HEK293 (cell line): ENCODE data around the gene TAOK3.
A peak's percentile ranks its signal among the peaks of the same experiment; 100 is the strongest.

Source experiments
- CTCF ChIP-seq: fragments of 450-650 bp; formaldehyde crosslinking; IDR thresholded peaks from 2 replicates; pipeline ENCODE4 v1.5.1; 2016; ENCODE audit warnings: missing biosample characterization, missing genetic modification characterization
- EGR2 ChIP-seq: fragments of 450-650 bp; formaldehyde crosslinking; IDR thresholded peaks from 2 replicates; pipeline ENCODE4 v1.5.1; 2016; ENCODE audit warnings: low read depth, missing biosample characterization, missing genetic modification characterization
- GLI2 ChIP-seq: fragments of 450-650 bp; formaldehyde crosslinking; IDR thresholded peaks from 2 replicates; pipeline ENCODE4; 2017; ENCODE audit warnings: missing biosample characterization, missing genetic modification characterization, low read depth, borderline replicate concordance
- HOXC10 ChIP-seq: sonication (generic); formaldehyde crosslinking; IDR thresholded peaks from 2 replicates; pipeline ENCODE4 v1.8.1; 2023; ENCODE audit warnings: mild to moderate bottlenecking, missing genetic modification reagents
- KLF10 ChIP-seq: fragments of 450-650 bp; IDR thresholded peaks from 2 replicates; pipeline ENCODE4 v1.5.1; 2018; ENCODE audit warnings: missing biosample characterization, mild to moderate bottlenecking, missing genetic modification characterization
- PBX3 ChIP-seq: sonication (generic); formaldehyde crosslinking; IDR thresholded peaks from 2 replicates; pipeline ENCODE4 v1.8.1; 2022; ENCODE audit warnings: mild to moderate bottlenecking, moderate library complexity, missing genetic modification reagents
- SALL2 ChIP-seq: fragments of 450-650 bp; formaldehyde crosslinking; IDR thresholded peaks from 2 replicates; pipeline ENCODE4 v1.5.0; 2017; ENCODE audit warnings: missing biosample characterization, mild to moderate bottlenecking, missing genetic modification characterization, borderline replicate concordance
- YY2 ChIP-seq: fragments of 450-650 bp; formaldehyde crosslinking; IDR thresholded peaks from 2 replicates; pipeline ENCODE4 v1.5.1; 2016; ENCODE audit warnings: missing biosample characterization, missing genetic modification characterization
- ZBTB10 ChIP-seq: fragments of 450-650 bp; formaldehyde crosslinking; IDR thresholded peaks from 2 replicates; pipeline ENCODE4 v1.5.1; 2016; ENCODE audit warnings: missing biosample characterization, missing genetic modification characterization
- ZEB2 ChIP-seq: fragments of 450-650 bp; formaldehyde crosslinking; IDR thresholded peaks from 2 replicates; pipeline ENCODE4 v1.5.1; 2016; ENCODE audit warnings: missing biosample characterization, missing genetic modification characterization
- ZFP37 ChIP-seq: fragments of 450-650 bp; formaldehyde crosslinking; IDR thresholded peaks from 2 replicates; pipeline ENCODE4 v1.5.1; 2016; ENCODE audit warnings: missing biosample characterization, missing genetic modification characterization
- ZNF132 ChIP-seq: fragments of 450-650 bp; formaldehyde crosslinking; IDR thresholded peaks from 2 replicates; pipeline ENCODE4 v1.5.1; 2017; ENCODE audit warnings: missing biosample characterization, missing genetic modification characterization, borderline replicate concordance
- ZNF146 ChIP-seq: fragments of 450-650 bp; formaldehyde crosslinking; IDR thresholded peaks from 2 replicates; pipeline ENCODE4 v1.5.1; 2016; ENCODE audit warnings: missing biosample characterization, missing genetic modification characterization
- ZNF157 ChIP-seq: fragments of 450-650 bp; formaldehyde crosslinking; IDR thresholded peaks from 2 replicates; pipeline ENCODE4 v1.5.1; 2016; ENCODE audit warnings: missing biosample characterization, missing genetic modification characterization
- ZNF174 ChIP-seq: fragments of 450-650 bp; formaldehyde crosslinking; IDR thresholded peaks from 2 replicates; pipeline ENCODE4 v1.5.0; 2017; ENCODE audit warnings: missing biosample characterization, mild to moderate bottlenecking, missing genetic modification characterization
- ZNF18 ChIP-seq: fragments of 450-650 bp; formaldehyde crosslinking; IDR thresholded peaks from 2 replicates; pipeline ENCODE4 v1.5.1; 2016; ENCODE audit warnings: missing biosample characterization, missing genetic modification characterization
- ZNF214 ChIP-seq: fragments of 450-650 bp; formaldehyde crosslinking; IDR thresholded peaks from 2 replicates; pipeline ENCODE4 v1.5.1; 2017; ENCODE audit warnings: missing biosample characterization, mild to moderate bottlenecking, missing genetic modification characterization, borderline replicate concordance
- ZNF266 ChIP-seq: fragments of 450-650 bp; formaldehyde crosslinking; IDR thresholded peaks from 2 replicates; pipeline ENCODE4 v1.5.1; 2016; ENCODE audit warnings: missing biosample characterization, missing genetic modification characterization, low read depth
- ZNF350 ChIP-seq: fragments of 450-650 bp; formaldehyde crosslinking; IDR thresholded peaks from 2 replicates; pipeline ENCODE4 v1.5.0; 2017; ENCODE audit warnings: missing biosample characterization, mild to moderate bottlenecking, missing genetic modification characterization
- ZNF391 ChIP-seq: fragments of 450-650 bp; formaldehyde crosslinking; IDR thresholded peaks from 2 replicates; pipeline ENCODE4 v1.5.1; 2016; ENCODE audit warnings: low read depth, missing biosample characterization, missing genetic modification characterization, borderline replicate concordance
- ZNF514 ChIP-seq: fragments of 450-650 bp; formaldehyde crosslinking; IDR thresholded peaks from 2 replicates; pipeline ENCODE4 v1.5.1; 2016; ENCODE audit warnings: missing biosample characterization, missing genetic modification characterization
- ZNF629 ChIP-seq: fragments of 450-650 bp; formaldehyde crosslinking; IDR thresholded peaks from 2 replicates; pipeline ENCODE4 v1.5.1; 2017; ENCODE audit warnings: missing biosample characterization, missing genetic modification characterization
- ZNF639 ChIP-seq: fragments of 450-650 bp; formaldehyde crosslinking; IDR thresholded peaks from 2 replicates; pipeline ENCODE4 v1.5.1; 2016; ENCODE audit warnings: missing biosample characterization, missing genetic modification characterization
- ZNF677 ChIP-seq: fragments of 450-650 bp; IDR thresholded peaks from 2 replicates; pipeline ENCODE4 v1.5.0; 2018; ENCODE audit warnings: missing biosample characterization, mild to moderate bottlenecking, missing genetic modification characterization, moderate library complexity
- ZNF837 ChIP-seq: fragments of 450-650 bp; formaldehyde crosslinking; IDR thresholded peaks from 2 replicates; pipeline ENCODE4 v1.5.1; 2016; ENCODE audit warnings: missing biosample characterization, missing genetic modification characterization
- ZSCAN30 ChIP-seq: fragments of 450-650 bp; IDR thresholded peaks from 2 replicates; pipeline ENCODE4 v1.5.1; 2018; ENCODE audit warnings: missing biosample characterization, mild to moderate bottlenecking, missing genetic modification characterization, moderate library complexity
- ZXDB ChIP-seq: fragments of 450-650 bp; formaldehyde crosslinking; IDR thresholded peaks from 2 replicates; pipeline ENCODE4 v1.5.1; 2016; ENCODE audit warnings: missing biosample characterization, missing genetic modification characterization

TAOK3 gene

GRCh38 chr12:118376089-118377020 is 3.6 kb upstream of the TAOK3 start, which contains the start of gene SUDS3 (continued):
- TF ChIP-seq ZBTB10 (tag by site-specific recombination) (peak; percentile 70; the same call in 1 of the 2 replicates), ZNF837 (tag by site-specific recombination) (no peak), HOXC10 (CRISPR knock-in tag) (no peak), PBX3 (CRISPR knock-in tag) (peak; percentile 85; the same call in 1 of the 2 replicates), ZEB2 (peak; percentile 95), CTCF (tag by site-specific recombination) (peak; percentile 98), ZSCAN30 (tag by site-specific recombination) (peak; percentile 53; the same call in 1 of the 2 replicates), ZFP37 (tag by site-specific recombination) (0 out of 2 replicates have a peak, but pooled peaks have one; percentile 76), ZXDB (tag by site-specific recombination) (peak; percentile 90), ZNF146 (tag by site-specific recombination) (peak; percentile 14; the same call in 1 of the 2 replicates), ZNF639 (tag by site-specific recombination) (peak; percentile 98), ZNF391 (tag by site-specific recombination) (peak; percentile 83), ZNF157 (tag by site-specific recombination) (no peak), SALL2 (tag by site-specific recombination) (0 out of 2 replicates have a peak, but pooled peaks have one; percentile 29), ZNF677 (0 out of 2 replicates have a peak, but pooled peaks have one; percentile 46), EGR2 (tag by site-specific recombination) (peak; percentile 24; the same call in 1 of the 2 replicates), ZNF214 (no peak), ZNF174 (no peak), KLF10 (tag by site-specific recombination) (peak; percentile 76), ZNF514 (tag by site-specific recombination) (no peak), ZNF18 (tag by site-specific recombination) (no peak), ZNF629 (tag by site-specific recombination) (peak; percentile 84), YY2 (tag by site-specific recombination) (peak; percentile 96), GLI2 (tag by site-specific recombination) (no peak; the same call in 1 of the 2 replicates), ZNF266 (tag by site-specific recombination) (no peak), ZNF132 (tag by site-specific recombination) (no peak), ZNF350 (tag by site-specific recombination) (no peak)
